GM18951 (cell line): ENCODE data around the gene B4GALT5.

Experiments used
- POLR2A ChIP-seq: IDR thresholded peaks from 4 replicates; pipeline ENCODE4 v1.6.1; 2011; ENCODE audit warnings: mild to moderate bottlenecking; ENCODE audit not compliant: insufficient read length, insufficient read depth; ENCODE audit errors: extremely low read depth
- in situ Hi-C: fragments of 300-500 bp; cut with MboI; formaldehyde crosslinking; loops from one replicate; pipeline ENCODE4 v1.12.0; 2022; ENCODE audit warnings: low sequenced_read_pairs, mixed read lengths, inconsistent platforms; ENCODE audit not compliant: unreplicated experiment

Gene B4GALT5

DNA sequence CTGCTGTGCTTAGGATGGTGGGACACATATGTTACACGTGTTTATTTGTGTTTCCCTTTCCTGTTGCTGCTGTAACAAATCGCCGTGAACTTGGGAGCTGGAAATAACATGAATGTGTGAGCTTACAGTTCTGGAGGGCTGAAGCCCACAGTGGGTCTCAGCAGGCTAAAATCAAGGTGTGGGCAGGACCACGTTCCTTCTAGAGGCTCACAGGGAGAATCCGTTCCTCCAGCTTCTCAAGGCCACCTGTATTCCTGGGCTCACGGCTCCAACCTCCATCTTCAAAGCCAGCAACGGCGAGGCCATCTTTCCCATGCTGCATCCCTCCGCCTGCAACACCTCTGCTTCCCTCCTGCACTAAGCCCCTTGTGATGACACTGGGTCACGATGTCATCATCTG is 118.3 kb downstream of the B4GALT5 start:
- in situ Hi-C loops, result no loop called here
- no peak for TF ChIP-seq POLR2A

DNA sequence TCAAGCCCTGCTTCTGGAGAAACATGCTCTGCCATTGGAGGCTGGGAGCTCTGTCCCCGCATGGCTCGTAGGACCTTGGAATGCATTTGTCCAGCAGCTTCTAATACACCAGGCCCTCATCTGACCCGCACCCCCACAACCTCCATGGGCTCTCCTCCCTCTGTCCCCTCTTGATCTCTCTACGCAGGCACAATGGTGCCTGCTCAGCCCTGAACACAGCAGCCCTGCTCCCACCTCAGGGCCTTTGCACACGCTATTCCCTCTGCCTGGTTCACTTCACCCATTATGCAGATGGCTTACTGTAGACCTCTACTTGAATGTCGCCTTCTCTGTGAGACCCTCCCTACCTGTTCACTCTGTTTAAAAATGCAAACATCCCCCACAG is 118.8 kb downstream of the B4GALT5 start:
- in situ Hi-C loops, result no loop called here
- TF ChIP-seq POLR2A, result no peak

DNA sequence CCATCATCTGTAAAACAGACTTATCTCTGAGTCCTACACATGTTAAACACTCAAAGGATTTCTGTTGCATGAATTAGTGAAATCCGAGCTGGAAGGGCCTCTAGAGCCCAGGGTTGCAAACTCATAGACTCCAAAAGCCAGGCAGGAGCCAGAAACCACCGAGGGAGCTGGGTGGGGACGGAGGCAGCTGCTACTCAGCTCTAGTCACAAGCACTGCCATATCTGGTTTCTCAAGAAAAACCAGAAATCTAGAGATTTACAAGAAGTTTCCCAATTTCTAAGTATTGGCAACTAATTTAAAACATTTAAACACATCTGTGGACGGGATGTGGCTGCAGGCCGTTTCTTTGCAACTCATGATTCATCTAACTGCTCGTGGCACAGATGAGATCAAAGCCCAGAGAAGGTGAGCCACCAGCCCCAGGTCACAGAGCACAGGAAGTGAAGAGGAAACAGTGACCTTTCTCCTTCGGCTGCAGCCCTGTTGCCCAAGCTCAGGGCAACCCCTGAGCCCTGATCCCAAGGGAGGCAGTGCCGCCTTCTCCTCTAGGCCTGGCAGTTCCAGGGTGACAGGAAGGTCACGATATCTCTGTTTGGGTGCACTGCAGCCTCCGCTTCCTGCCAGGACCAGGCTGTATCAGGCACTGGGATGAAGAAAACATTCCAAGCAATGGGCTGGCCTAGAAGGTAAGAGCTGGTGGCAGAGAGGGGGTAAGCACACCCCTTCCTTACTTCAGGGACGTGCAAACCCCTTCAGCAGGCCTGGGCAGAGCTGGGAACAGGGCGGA is 119.3 kb downstream of the B4GALT5 start:
- in situ Hi-C loops, result no loop called here
- no peak for TF ChIP-seq POLR2A

DNA sequence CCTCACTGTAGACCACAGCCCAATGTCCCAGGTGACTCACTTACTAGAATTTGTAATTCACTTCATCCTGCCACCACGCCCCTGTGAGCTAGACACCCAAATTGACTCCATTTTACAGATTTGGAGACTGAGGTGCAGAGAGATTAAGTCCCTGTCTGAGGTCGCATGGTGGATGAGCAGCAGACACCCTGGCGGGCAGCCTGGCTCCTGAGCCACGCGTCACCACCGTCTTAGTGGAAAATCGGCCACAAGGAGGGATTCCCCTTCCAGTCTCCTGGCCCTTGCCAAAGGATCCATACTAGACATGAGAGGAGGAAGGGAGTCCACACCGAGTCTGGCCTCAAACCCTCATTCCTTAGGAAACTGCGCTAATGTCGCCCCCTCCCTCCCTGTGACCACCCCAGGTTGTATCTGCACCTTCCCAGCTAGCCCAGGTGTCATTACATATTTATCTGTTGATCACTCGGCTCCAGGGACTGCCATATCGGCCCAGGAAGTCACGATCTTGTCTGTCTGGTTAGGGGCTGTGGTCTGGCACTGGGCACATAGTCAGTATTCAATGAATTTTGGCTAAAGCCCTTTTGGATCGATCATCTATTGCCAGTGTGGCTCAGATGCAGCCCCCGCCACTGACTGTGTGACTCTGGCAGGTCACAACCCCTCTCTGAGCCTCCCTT is 120.1 kb downstream of the B4GALT5 start:
- in situ Hi-C loops, result no loop called here
- no peak for TF ChIP-seq POLR2A

DNA sequence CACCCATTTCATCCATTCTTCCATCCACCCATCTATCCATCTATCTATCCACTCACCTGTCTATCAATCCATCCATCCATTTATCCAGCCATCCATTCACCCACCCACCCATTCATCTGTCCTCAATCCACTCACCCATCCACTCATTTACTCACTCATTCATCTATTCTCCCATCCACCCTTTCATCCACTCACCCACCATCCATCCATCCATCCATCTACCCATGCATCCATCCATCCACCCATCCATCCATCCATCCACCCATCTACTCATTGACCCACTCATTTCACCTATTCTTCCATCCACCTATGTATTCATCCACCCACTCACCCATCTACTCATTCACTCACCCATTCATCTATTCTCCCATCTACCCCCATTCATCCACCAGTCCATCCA is 121.6 kb downstream of the B4GALT5 start:
- in situ Hi-C loops, result no loop called here
- TF ChIP-seq POLR2A, result no peak

DNA sequence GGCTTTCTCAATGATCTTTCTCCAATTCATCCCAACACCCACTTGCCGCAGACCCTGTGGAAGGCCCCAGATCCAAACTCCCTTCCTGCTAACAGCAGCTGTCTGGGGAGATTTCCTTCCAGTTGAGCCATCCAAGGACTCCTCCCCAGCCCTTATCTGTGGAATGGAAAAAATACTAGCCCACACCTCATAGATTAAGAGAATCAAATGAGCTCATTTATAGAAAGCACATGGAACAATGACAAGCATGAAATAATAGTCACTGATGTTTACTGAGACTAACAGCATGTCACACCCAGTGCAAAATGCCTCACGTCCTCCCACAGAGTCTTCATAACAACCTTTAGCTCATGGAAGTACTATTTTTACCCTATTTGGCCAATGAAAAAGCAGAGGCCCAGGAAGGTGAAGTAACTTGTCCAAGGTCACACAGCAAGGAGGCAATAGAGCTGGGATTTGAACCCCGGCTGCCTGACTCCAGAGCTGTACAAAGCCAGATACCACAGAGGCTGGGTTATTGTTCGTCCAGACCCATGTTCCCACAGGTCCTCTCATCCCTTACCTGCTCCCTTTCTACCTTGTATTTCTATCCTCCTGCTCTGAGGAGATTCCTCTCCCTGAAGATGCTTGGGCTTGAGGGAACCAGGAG is 122.3 kb downstream of the B4GALT5 start:
- no peak for TF ChIP-seq POLR2A
- in situ Hi-C loops, result no loop called here

DNA sequence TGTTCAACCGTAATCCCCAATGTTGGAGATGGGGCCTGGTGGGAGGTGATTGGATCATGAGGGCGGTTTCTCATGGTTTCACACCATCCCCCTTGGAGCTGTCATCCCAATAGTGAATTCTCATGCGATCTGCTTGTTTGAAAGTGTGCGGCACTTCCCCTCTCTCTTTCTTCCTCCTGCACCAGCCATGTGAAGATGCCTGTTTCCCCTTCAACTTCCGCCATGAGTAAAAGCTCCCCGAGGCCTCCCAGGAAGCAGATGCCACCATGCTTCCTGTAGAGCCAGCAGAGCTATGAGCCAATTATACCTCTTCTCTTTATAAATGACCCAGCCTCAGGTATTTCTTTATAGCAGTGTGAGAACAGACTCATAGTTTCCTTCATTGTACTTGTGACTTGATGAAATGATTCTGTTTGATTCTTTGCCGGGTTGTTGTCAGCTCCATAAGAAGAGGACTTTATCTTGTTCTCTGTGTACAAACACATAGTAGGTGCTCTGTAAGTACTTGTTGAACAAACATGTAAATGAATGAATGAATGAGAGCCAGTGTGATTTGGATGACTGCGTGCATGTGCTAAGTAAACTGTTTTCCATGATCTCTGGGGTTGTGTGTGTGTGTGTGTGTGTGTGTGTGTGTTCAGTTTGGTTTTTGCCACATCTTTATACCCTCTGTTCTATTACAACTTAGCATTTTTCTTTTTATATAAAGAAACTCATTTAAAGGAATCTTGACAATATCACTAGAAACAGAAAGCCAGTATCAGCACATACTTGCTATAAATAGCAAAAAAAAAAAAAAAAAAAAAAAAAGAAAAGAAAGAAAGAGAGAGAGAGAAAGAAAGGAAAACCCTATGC is 123.3 kb downstream of the B4GALT5 start:
- no peak for TF ChIP-seq POLR2A
- in situ Hi-C loops, result no loop called here

DNA sequence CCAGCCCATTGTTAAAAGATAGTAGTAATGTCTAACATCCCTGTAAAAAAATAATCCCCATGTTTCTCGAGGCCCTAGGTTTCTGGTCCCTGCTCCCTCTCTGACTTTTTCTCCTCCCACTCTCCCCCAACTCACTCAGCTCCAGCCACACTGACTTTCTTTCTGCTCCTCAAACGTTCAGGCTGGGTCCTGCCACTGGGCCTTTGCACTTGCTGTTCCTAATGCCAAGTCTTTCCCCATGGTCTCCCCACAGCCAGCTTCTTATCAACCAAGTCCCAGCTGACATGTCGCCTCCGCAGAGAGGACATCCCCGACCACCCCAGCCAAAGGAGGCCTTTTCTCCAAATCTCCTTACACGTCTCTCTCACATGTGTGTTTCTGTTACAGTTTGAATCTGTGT is 123.9 kb downstream of the B4GALT5 start:
- in situ Hi-C loops, result no loop called here
- no peak for TF ChIP-seq POLR2A

DNA sequence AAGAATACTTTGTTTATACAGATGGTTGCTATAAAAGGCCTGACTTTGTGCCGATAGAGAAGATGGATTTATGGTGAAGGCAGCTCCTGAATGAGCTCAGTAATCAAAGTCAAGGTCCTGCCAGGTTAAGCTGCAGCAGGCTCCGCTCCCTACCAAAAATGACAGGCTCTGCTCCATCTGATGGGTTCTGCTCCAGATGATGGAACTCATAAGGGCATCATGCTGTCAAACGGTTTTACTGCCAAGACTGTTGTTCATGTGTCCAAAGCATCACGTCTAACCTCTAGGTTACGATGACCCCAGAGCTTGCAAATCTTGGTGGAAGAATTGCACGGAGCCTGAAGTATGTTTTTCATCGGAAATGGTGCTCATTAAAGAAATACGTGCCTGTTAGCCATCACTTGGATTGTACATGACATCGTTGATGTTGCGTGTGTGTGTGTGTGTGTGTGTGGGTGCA is 126.5 kb downstream of the B4GALT5 start:
- in situ Hi-C loops, result no loop called here
- no peak for TF ChIP-seq POLR2A

DNA sequence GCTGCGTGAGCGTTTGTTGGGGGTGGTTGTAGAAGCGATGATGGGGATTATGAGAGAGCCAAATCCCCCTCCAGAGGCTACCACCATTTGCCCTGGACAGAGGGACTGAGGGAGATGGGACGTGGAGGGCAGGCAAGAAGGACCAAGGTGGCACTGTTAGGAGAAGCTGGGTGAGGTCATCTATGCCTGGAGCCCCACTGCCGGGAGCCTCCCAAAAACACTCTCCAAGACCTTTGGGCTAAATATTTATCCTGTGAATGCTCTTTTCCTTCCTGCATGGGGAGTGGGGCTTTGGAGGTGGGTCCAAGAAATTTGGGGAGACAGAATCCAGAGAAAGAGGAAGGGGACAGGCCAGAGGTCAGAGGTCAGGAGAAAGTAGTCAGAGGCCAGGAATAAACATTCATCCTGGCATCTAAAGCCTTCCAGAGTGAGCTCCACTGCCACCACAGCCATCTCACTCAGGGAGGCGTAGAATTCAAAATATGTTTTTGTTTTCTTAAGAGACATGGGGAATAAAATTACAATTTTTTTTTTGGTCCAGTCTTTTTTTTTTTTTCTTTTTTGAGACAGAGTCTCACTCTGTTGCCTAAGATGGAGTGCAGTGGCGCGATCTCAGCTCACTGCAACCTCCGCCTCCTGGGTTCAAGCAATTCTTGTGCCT is 128.0 kb downstream of the B4GALT5 start:
- no peak for TF ChIP-seq POLR2A
- in situ Hi-C loops, result no loop called here

DNA sequence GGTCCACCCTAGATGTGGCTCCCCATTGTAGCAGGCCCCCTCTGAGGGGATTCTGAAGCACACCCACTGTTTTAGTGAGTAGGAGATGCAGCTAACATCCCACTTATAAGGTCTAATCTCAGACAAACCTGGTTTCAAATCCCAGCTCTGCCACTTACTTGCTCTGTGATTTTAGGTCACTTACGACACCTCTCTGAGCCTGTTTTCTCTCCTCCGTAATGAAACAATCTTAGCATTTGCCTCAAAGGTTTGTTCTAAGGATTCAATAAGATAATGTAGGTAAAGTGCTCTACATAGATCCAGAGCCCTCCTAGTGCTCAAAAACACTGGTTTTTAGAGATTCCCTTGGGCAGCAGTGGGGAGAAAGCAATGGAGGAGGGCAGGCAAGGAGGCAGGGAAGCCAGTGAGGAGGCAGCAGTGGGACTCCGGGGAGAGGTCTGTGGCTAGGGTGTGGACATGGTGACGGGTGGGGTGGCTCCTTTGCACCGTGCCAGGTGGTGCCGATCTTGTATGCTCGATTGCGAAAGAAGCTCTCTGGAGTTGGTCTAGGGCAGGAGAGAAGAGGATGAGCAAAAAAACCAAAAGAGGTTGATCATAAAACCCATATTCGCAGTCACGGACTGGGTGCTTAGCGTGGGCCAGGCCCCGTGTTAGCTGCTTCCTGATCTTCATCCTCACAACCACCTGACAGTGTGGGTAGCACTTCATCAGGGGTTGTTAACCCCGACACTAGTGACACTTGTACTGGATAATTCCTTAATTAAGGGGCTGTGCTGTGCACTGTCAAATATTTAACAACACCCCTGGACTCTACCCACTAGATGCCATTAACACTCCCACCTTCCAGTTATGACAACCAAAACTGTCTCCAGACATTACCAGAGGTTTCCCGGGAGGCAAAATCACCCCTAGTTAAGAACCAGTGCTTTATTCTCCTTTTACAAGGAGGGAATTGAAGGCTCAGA is 129.0 kb downstream of the B4GALT5 start:
- no peak for TF ChIP-seq POLR2A
- in situ Hi-C loops, result no loop called here
